HG02970 (cell line): ENCODE results near the gene EEF1E1.
"Not testable (repeated sequence)": the region's sequence is repeated elsewhere in the genome, so short reads cannot be mapped to it uniquely, and the experiment has no call there.

ENCODE experiments used
- ATAC-seq: cut with Tn5 transposase; IDR thresholded peaks from one replicate; pipeline ENCODE4 v1.9.1; 2021; ENCODE audit warnings: mild to moderate bottlenecking, moderate library complexity, moderate number of reproducible peaks; ENCODE audit not compliant: unreplicated experiment, low FRiP score

Gene EEF1E1

DNA sequence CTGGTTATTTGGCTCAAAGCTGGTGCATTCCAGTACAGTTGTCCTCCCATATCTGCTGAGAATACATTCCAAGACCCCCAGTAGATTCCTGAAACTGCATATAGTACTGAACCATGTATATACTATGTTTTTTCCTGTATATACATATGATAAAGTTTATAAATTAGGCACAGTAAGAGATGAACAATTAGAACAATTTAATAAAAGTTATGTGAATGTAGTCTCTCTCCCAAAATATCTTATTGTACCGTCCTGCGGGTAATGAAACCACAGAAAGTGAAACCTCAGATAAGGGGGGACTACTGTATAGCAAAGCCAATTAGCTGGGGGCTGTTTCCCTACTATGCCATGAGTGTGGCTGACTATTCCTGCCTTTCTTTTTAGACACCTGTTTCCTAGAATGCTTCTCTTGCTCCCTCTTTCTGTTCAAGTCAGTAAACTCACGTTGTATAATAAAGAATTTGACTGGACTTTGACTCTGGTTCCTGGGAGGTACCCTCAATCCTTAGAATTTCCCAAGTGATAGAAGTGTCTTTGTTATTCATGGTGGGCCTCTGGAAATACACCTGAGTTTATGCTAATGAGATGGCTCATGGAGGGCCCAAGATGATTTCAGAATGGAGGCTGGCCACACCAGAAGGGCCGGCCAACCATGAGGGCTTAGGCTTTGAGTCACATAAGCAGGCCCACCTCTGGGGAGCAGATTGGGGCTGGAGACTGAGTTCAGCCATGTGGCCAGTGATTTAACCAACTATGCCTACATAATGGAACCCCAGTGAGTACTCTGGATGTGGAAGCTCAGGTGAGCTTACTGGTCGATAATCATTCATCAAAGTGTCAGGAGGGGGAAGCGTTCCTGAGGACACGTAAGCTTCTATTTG, 37.5 kb downstream of the EEF1E1 start:
- ATAC-seq = no peak

- ATAC-seq = peak; percentile 92
Observed at GRCh38 chr6:8063761-8064637, 38.3 kb downstream of the EEF1E1 start, which contains the start of gene BLOC1S5. Gene BLOC1S5 (minus strand): TSS chr6:8064389. CDS start chr6:8064376, 13 bp downstream.

DNA sequence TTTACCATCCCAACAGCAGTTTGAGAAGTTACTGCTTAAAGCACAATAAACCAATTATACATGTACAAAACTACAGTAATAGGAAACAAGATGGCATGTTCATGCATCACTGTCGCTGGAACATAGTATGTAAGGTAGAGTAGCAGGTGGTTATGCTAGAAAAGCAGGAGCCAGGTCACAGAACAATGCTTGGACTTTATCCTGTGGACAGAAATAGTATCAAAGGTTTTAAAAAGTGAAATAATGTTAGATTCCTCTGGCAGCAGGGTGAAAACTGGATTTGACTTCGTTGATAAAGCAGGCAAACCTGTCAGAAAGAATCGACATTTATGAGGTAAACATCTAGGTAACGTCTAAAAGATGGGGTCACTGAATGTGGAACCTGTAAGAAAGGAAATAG, 40.6 kb downstream of the EEF1E1 start:
- no peak for ATAC-seq

DNA sequence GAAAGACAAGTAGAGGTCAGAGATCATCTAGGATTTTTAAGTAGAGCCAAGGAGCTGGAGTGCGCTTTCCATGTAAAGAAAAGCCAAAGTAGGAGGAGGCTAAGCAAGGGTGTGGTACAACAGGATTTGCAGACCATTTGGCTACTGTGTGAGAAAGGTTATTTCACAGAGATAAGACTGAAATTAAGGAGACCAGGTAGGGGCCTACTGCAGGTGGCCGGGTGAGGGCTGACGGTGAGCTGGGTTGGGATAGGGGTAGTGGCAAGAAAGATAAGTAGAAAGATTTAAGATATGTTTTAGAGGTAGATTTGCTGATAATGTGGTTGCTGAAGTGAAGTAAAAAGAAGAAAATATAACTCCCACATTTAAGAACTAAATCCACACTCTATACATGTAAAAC, 42.0 kb downstream of the EEF1E1 start:
- no peak for ATAC-seq

GRCh38 chr6:8059129-8059528, 43.2 kb downstream of the EEF1E1 start:
- no peak for ATAC-seq

DNA sequence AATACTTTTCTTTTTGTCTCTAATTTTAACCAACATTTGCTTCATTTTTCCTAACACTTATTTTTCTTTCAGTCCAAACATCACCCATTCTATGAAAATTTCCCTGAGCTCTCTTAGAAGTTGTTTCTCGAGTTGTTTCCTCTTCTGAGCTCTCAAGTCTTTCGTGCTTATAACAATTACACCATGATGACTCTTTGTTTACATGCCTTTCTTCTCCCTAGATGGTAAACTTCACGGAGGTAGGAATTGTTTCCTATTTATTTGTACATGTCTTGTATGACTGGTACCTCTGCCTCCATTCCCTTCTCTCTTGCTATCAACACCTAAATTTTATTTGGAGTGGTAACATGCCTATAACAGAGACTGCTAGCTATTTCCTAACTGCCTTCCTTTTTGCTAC, 44.6 kb downstream of the EEF1E1 start:
- ATAC-seq = no peak

GRCh38 chr6:8057263-8057662, 45.1 kb downstream of the EEF1E1 start:
- no peak for ATAC-seq

- ATAC-seq = no peak
Observed at GRCh38 chr6:8054276-8054675, 48.1 kb downstream of the EEF1E1 start.

GRCh38 chr6:8047541-8048292, 54.6 kb downstream of the EEF1E1 start:
- no peak for ATAC-seq

DNA sequence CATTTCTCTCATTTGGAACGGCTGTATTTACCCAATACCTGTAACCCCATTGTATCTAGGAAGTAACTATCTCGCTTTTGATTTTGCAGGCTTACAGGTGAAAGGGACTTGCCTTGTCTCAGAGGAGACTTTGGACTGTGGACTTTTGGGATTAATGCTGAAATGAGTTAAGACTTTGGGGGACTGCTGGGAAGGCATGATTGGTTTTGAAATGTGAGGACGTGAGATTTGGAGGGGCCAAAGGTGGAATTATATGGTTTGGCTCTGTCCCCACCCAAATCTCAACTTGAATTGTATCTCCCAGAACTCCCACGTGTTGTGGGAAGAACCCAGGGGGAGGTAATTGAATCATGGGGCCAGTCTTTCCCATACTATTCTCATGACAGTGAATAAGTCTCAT, 56.6 kb downstream of the EEF1E1 start:
- ATAC-seq = not testable (repeated sequence)

- no peak for ATAC-seq
Observed at GRCh38 chr6:8043221-8043620, 59.1 kb downstream of the EEF1E1 start.

DNA sequence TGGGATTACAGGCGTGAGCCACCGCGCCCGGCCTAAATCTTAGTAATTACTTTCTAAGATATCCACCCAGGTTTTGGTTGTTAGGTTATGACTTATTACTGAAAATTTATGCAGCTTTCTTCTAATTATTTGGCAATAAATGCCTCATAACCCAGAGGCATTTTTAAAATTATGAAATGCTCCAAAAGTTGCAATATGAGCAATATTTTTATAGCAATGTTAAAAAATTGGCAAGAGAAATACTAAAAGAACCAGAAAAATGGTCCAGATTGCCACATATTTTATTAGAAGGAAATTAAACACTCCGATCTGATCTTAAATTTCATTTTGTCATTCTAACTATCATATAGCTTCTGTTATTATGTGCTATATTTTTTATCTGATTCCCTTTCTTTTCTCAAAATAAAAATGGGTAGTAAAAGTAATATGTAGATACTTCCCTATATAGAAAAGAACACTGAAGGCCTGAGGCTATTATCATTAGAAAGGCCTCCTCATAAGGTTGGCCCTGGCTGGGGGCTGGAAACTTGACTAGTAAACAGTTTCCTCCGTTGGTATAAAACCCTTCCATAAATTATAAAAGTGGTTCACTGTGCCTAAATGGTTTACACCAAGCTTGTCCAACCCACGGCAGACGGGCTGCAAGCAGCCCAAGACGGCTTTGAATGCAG, 60.3 kb downstream of the EEF1E1 start:
- ATAC-seq = no peak

- ATAC-seq = not testable (repeated sequence)
Observed at GRCh38 chr6:8034107-8034506, 68.2 kb downstream of the EEF1E1 start.

DNA sequence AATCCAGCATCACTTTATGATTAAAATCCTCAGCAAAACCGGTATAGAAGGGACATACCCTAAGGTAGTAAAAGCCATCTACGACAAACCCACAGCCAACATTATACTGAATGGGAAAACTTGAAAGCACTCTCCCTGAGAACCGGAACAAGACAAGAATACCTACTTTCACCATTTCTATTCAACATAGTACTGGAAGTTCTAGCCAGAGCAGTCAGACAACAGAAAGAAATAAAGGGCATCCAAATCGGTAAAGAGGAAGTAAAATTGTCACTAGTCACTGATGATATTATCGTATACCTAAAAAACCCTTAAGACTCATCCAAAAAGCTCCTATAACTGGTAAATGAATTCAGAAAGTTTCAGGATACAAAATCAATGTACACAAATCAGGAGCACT, 71.4 kb downstream of the EEF1E1 start:
- no peak for ATAC-seq
